NCI-H146 (cell line): Measurements from ENCODE around the gene WHRN.

ENCODE experiments used
- DNase-seq: peaks from one replicate; lab custom pipeline; 2025; lab: John Stamatoyannopoulos, UW

WHRN gene

DNA sequence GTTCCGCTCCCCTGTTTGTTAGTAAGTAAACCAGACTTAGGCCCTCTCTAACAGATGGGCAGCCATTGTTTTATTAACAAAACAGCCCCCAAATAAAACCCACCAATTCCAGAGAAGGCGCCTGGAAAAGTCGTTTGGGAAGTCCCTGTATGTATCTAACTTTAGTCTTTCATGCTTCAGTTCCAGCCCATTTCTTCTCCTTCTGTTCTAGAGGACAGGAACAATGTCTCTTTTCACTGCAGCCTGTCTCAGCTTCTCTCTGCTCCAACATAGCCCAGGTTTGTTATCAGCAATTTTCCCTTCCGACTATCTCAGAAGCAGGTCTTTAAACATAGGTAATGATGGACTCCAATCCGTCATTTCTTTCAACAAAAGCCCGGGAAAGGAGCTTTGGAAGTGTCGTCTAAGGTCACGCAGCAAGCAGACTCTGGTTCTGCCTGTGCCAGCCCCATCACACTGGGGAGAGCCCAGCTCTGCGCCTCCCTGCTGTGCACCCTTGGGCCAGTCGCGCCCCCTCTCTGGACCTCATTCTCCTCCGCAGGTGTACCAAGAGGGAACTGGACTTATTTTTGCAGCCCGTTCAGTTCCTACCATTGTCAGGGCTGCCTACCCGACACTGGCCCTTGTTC lies 107.9 kb downstream of the WHRN start:
- DNase-seq = no peak

DNA sequence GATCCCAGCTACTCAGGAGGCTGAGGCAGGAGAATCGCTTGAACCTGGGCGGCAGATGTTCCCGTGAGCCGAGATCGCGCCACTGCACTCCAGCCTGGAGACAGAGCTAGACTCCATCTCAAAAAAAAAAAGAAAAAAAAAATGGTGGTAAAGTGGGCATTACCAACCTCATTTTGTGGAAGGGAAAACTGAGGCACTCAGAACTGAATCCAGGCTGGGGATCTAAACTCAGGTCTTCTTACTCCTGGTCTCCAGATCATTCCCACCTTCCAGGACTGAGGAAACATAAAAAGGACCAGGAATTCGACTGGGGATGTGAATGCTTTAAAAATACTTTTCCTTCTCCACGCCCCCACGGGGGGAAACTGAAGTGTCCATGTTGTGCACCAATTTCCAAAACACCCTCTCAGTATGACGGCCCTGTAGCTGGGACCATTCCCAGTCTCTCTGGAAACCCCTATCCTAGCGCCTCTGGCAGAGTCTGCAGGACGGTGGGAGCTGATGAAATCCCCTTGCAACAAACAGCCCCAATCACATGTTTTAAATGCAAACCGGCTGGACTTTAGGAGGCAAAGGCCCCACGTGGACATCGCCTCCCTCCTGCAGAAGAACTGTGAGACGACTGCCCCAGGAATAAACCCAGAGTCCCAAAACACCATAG lies 108.6 kb downstream of the WHRN start:
- no peak for DNase-seq

DNA sequence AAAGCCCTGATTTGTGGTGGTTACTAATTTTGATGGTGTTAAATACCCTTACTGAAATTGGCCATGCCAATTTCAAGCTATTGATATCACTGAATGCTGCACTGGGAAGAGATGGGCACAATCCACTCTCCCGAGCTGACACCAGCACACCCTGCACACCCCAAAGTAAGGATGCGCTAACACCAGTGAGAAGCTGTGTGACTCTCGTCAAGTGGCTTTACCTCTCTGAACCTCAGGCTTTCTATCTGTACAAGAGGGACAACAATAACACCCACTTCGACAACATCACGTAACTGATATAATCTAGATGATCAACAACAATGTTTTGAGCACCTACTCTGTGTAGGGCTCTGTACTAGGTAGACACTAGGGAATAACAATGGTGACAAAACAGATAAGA lies 109.5 kb downstream of the WHRN start:
- DNase-seq = no peak

DNA sequence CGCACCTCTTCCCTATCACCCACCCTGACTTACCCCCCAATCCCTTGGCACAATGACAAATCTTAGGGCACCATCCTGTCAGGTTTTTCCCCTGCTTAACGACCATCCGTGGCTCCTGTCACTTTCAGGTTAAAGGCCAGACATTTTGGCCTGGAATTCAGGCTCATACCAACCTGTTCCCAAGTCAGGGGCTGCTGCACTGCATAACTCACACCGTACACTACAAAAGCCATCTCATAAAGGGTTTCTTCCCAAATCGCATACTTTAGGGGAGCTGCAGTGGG lies 110.0 kb downstream of the WHRN start:
- DNase-seq = no peak

DNA sequence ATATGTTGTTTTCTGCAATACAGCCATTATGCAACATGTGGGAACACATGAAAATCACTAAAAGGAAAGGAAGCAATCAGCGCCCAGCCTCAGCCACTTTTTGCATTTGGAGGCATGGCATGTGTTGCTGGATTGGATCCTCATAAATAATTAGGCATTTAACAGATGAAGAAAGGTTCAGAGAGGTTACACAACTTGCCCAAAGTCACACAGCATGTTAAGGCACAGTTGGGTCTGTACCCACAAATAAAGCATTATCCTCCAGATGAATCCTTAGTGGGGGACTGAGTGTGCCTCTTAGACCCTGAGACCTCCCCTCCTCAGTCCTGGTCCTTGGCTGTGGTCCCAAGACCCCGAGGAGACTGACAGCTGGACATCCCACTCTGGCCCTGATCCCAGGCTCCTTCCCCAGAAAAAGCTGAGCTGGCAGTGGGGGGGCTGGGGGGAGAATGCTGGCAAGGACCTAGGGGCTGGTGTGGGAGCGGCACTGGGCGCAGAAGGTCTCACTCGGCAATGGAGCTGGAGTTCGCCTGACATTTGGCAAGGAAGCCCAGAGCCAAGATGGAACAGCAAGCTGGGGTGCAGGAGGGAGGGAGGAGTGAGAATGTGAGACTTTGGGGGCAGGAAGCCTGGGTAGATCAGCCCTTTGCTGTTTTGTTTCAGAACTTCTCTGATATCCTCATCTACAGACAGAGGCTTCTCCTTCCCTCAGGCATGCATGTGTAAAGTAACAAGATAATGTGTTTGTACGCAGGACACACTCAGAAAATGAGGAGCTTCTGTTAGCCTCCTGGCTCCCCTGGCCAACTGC lies 110.5 kb downstream of the WHRN start:
- DNase-seq = no peak

DNA sequence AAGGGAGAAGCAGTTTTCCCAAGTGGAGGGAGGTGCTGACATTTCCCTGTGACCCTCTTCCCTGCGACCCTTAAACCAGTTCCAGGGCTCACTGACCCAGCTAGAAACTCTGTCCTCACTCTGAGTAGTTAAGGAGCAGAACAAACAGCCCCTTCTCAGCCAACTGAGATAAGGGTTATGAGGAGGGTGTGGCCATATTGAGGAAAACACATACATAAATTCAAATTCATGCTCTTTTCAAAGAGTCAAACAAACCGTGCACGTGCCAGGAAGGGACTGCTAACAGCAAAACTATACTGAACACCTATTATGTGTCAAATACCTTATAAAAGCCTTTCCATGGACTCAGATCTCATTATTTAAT lies 112.5 kb downstream of the WHRN start:
- no peak for DNase-seq

DNA sequence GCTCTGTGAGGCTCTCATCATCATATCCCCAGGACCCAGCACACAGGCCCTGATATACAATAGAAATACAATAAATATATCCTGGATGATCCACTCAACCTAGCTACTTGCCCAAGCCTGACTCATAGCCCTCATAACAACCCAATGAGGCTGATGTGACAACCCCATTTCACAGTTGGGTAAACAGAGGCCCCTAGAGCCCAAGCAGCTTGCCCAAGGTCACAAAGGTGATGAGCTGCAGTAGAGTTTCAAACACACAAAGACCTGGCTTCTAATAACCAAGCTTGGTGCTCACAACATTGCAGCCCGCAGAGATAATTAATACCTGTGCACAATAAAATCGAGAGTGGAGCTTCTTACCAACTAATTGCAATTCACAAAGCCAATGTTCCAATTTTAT lies 114.3 kb downstream of the WHRN start:
- DNase-seq = peak; percentile 33

DNA sequence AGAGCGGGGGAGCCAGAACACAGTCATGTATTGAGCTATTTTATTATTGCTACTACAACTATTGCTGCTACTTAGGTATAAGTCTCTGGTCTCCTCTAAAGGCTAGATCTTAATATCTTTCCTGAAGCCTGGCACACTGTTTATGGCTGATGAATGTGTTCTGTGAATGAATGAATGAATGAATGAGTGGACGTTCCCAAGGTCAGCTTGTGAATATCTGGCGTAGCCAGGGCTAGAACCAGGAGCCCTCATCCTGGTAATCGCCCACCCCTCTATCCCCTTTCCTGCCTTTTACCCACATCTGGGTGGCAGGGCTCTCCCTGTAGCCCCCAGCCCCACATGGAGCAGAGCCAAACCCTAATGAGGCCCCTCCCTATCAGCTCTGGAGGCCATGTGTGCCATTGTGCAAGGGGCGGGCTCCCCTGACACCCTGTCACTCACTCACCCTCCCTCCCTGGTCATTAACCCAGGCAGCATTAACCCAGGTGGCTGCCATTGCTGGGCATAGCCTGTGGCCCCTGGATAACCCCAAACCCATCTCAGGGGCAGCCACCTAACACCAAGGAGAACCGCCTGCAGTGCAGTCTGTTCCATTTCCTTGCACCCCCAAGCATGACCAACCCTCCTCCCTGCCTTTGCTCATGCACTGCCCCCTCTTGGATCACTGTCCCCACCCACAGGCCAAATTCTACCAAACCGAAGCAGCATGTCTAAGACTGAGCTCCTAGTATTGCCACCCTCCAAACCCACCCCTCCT lies 115.5 kb downstream of the WHRN start:
- DNase-seq = no peak

DNA sequence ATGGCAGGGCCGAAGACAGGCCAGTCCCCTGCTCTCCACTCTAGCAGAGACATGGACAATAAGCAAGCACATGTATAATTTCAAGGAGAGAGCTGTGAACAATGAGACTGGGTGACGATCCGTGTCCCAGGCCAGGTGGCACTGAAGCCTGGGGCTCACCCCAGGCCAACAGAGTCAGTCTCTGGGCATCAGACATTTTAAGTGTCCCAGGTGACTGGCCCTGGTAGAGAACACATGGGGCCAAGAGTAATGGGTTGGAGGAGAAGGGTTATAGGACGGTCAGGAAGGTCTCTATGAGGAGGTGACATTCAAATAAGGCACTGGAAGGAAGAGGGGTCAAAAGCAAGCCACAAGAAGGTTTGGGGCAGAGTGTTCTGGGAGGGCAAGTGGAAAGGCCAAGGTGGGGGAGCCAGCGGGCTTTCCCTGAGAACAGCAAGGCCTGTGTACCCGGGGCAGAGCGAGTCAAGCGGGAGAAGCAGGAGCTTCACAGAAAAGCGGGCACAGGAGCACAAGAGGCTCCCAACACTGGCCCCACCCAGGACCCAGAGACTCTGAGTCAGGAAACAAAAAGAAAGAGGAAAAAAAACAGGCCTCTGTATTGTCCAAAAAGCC lies 116.4 kb downstream of the WHRN start:
- DNase-seq = no peak

DNA sequence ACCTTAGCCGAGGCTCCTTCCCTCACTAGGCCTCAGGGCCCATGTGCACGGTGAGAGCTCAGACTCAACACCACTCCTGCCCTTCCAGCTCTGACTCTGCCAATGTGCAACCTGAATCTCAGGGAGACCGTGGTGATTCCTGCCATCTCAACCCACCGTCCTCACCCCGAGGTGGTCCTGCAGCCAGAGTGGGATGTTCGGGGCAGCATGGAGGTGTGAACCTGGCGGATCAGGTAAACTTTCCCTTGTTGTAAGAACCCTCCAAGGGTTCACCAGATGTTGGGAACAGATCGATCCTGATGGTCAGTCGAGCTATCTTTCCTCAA lies 117.0 kb downstream of the WHRN start:
- no peak for DNase-seq

DNA sequence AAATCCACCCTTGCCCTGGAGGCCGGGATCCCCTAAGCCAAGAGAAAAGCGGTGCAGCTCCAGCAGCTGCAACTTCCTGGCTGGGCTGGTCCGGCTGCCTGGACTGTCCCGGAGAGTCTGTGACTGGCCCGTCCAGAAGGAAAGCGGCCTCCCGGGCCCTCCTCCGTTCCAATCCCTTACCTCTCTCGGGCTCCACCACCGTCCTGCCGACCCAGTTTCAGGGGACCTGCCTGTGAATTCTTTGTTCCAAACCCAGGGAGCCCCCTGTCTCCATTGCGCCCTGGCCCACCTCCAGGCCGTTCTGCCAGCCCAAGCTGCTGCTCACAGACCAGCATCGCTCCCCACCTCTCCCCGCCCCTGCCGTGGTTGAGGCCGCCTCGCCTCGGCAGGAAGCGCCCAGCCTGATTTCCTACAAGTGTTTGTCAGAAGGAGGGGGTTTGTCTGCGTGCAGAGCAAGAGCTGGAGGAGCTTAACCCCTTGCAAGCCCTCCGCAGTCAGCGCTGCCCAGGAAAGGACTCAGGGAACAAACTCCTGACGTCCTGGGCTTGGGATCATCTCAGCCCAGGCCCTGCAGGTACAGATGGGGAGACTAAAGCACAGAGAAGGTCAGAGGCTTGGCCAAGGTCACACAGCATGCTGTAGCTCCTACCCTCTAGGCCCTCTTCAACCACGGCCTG lies 117.5 kb downstream of the WHRN start, which contains the start of gene AKNA:
AKNA (minus strand) TSS at position 303 of the 677 bp plus-strand sequence. CDS start 6,649 bp downstream, outside the sequence.
- no peak for DNase-seq

DNA sequence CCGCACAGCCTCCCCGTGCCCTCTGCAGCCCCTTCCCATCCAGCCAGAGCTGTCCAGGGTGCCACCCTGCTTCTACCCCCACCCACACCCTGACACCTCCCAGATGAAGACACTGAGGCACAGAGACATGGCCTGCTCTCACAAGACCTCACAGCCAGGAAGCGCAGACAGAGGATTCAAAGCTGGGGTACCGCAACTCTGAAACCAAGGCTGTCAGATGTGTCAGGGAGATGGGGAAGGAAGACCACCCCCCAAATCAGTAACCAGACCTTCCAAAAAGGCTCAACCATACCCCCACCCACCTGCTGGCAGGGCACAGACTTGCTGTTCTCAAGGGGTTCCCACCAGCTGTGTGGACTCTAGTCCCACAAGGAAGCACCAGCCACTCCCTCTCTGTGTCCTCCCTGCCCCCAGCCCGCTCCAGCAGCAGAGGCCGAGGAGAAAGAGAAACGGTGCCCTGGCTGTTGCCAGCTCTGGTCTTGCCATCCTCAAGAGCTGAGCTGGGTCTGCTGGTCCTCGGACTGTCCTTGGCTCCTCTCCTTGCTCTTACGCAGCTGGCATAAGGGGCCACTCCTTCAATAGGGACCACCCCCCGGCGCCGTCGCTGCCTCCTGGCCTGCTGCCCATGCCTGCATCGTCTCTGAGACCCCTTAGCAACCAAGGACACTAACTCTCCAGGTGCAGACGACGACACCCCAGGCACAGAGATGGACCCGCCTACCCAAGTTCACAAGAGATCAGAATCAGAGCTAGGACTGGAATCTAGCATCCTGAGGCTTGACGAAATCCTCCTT lies 118.2 kb downstream of the WHRN start:
- DNase-seq = no peak

DNA sequence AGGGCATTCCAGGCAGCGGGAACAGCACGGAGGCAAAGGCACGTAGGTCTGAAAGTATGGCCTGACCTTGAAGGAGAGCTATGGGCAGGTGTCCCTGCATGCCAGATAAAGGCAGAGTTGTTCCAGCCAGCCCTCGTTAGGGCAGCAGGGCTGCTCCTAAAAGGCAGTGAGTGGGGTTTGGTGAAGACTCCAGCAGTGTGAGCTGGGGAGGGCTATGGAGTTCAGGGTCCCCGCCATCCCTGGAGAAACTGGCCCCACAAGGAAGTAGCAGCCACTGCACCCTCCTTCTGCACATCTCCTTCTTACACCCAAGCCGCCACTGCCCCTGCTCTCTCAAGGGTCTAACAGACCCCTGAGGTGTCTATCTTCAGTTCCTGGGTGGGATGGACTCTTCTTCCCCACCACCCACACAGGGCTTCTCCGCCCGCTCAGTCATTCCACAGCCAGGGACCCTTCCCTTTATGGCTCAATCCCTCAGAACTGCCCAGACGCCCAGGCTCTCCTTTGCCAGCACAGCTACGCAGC lies 118.8 kb downstream of the WHRN start:
- DNase-seq = no peak

DNA sequence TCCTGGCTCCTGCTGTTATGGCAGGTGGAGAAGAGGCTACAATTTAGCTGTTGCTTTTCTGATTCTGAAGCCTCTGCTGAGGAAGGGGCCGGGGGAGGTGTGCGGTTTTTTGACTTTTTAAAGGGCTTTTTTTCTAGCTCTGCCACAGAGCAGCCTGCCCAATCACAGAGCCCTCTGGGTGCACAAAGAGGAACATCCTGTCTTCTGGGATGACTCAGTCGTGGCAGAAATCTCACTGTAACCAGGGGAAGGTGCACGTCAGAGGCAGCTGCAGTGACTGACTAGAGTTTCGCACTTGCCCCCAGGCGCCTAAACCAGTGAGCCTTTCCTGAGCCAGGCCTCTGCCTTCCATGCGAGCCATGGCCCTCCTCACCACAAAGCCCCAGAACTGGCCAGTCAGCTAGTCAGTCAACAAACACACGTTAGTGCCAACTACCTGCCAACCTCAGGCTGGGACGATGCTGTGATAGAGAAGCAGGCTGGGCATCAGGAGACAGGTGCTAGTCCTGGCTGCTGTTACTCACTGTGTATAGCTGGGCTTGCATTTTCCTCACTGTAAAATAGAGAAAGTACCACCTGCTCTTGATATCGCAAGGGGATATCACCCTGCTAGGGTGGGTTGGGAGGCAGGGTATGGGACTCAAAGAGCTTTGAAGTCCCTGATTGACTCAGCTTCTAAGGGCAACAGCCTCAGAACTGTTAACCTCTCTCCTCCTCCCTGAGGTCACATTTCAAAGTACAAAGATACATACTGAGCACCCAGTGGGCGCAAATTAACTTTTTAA lies 119.7 kb downstream of the WHRN start:
- no peak for DNase-seq

DNA sequence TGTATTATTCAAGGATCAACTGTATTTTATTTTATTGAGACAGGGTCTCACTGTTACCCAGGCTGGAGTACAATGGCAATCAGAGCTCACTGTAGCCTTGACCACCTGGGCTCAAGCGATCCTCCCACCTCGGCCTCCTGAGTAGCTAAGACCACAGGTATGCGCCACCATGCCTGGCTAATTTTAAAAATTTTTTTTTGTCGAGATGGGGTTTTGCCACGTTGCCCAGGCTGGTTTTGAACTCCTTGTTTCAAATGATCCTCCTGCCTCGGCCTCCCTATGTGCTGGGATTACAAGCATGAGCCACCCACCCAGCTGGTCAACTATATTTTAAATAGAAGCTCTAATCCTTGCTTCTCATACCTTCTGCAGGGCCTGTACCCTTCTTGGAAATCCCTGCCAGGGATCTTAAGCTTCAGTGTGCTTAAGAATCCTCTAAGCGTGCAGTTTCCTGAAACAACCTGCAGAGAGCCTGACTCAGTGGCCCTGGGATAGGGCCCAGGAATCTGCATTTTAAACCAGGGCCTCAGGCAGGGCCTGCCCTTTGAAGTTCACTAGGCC lies 120.4 kb downstream of the WHRN start:
- no peak for DNase-seq

DNA sequence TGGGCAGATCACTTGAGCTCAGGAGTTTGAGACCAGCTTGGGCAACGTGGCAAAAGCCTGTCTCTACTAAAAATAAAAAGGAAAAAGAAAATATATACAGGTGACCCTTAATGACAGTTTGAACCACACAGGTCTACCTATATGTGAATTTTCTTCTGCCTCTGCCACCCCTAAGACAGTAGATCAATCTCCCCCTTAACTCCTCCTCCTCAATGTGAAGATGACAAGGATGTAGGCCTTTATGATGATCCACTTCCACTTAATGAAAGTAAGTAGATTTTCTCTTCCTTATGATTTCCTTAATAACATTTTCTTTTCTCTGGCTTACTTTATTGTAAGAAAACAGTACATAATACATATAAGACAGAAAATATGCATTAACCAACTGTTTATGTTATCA lies 120.9 kb downstream of the WHRN start:
- no peak for DNase-seq

DNA sequence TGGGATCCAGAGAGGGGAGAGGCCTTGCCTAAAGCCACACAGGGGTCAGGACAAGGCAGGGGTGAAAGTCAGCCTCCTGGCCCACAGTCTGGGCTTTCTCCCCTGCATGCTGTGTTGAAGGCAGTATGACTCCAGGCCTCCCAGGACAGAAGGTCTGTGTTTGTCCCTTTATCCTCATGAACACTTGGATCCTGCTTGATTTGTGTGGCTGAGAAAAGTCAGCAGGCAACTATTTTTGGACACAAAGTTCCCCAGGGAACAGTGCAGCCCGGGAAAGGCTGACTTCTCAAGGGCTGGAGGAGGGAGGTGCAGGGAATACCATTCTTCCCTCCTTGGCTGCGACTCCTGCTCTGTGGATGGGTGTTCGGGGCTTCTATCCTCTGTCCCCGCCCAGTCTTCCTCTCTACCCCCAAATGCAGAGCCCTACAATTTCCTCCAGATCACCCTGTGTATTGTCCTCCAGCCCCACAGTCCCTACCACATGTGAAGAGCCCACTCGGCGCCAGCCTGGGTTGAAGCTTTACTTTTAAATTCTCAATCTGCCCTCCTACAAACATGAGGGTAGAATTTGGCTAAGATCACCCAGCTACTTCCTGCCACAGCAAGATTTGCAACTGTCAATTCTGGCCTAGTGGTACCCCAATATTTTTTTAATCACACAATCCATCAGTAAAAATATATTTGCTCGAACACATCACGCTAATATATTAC lies 121.6 kb downstream of the WHRN start:
- DNase-seq = no peak

DNA sequence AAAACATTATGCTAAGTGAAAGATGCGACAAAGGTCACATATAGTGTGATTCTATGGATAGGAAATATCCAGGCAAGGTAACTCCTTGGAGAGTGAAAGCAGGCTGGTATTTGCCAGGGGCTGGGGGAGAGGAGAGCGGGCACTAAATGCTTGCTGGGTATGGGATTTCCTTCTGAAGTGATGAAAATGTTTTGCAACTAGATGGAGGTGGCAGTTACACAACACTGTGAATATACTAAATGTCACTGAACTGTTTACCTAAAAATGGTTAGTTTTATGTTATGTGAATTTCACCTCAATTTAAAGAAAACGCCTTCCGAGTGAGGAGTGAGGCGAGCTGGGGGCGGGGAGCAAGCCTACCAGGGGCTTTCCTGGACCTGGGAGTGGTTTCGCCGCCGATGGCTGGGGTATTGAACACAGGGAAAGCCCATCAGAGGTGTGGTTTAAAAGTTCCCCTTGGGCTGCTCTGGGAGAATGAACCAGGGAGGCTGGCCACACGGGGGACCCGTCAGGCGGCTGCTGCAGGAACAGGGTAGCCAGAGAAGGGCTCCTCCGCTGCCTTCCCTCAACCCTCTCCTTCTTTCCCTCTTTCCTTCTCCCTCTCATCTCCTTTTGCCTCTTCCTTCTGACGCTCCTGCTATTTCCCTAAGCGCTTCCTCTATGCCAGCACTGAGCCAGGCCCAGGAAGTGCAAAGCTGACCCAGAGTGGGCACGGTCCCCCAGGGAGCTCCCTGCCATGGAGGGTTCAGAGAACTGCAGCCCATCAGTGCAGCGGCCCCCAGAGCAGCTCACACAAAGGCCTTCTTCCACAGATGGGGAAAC lies 122.4 kb downstream of the WHRN start:
- DNase-seq = no peak
